Kidney tubule cell (primary cell): ENCODE results near the gene GPR89A.
"Not testable (repeated sequence)": the region's sequence is repeated elsewhere in the genome, so short reads cannot be mapped to it uniquely, and the experiment has no call there.

ENCODE experiments used
- DNase-seq: peaks from one replicate; pipeline ENCODE4 v3.0.0-alpha.2; 2018; ENCODE audit warnings: low spot score

Gene GPR89A

GRCh38 chr1:145717833-145718232 lies 110.0 kb downstream of the GPR89A start:
- DNase-seq, result no peak

- not testable (repeated sequence) for DNase-seq
Observed at GRCh38 chr1:145718465-145718864, 110.7 kb downstream of the GPR89A start.

- no peak for DNase-seq
Observed at GRCh38 chr1:145719230-145720079, 111.7 kb downstream of the GPR89A start, which contains the start of gene CD160. CD160 (plus strand) TSS chr1:145719499; CDS start chr1:145728328, 8,829 bp downstream.
